Suppressor macrophage treated with lipopolysaccharide for 4 hours (primary cell): Measurements from ENCODE around the gene PTPN13.

Experiments used
- DNase-seq: peaks from one replicate; pipeline ENCODE4 v3.0.0-alpha.2; 2020

Gene PTPN13

GRCh38 chr4:86593688-86594558, at the start of gene PTPN13:
Gene PTPN13, plus strand, starts transcription at chr4:86594315. Its CDS starts 40,942 bp downstream, at chr4:86635257.
- DNase-seq, result peak; percentile 88

GRCh38 chr4:86547140-86547539, 47.0 kb upstream of the PTPN13 start:
- no peak for DNase-seq

GRCh38 chr4:86549163-86549788, 44.8 kb upstream of the PTPN13 start:
- no peak for DNase-seq

- DNase-seq, result no peak
Measured at GRCh38 chr4:86551387-86551786, 42.7 kb upstream of the PTPN13 start.

GRCh38 chr4:86554646-86555045, 39.5 kb upstream of the PTPN13 start:
- peak; percentile 56 for DNase-seq

- DNase-seq, result peak; percentile 44
Measured at GRCh38 chr4:86556791-86557415, 37.2 kb upstream of the PTPN13 start.

GRCh38 chr4:86557526-86557925, 36.6 kb upstream of the PTPN13 start:
- DNase-seq, result peak; percentile 25

GRCh38 chr4:86558258-86558657, 35.9 kb upstream of the PTPN13 start:
- no peak for DNase-seq

GRCh38 chr4:86558797-86559196, 35.3 kb upstream of the PTPN13 start:
- DNase-seq, result no peak

- no peak for DNase-seq
Measured at GRCh38 chr4:86560447-86560846, 33.7 kb upstream of the PTPN13 start.

- no peak for DNase-seq
Measured at GRCh38 chr4:86561256-86561655, 32.9 kb upstream of the PTPN13 start.

GRCh38 chr4:86563416-86563815, 30.7 kb upstream of the PTPN13 start:
- no peak for DNase-seq

- no peak for DNase-seq
Measured at GRCh38 chr4:86564795-86565194, 29.3 kb upstream of the PTPN13 start.

- peak; percentile 18 for DNase-seq
Measured at GRCh38 chr4:86565651-86566050, 28.5 kb upstream of the PTPN13 start.

- no peak for DNase-seq
Measured at GRCh38 chr4:86569103-86569870, 24.8 kb upstream of the PTPN13 start.

GRCh38 chr4:86579941-86580340, 14.2 kb upstream of the PTPN13 start:
- no peak for DNase-seq

- no peak for DNase-seq
Measured at GRCh38 chr4:86582410-86582809, 11.7 kb upstream of the PTPN13 start.

- peak; percentile 34 for DNase-seq
Measured at GRCh38 chr4:86586160-86586572, 7.9 kb upstream of the PTPN13 start.

GRCh38 chr4:86586626-86587380, 7.3 kb upstream of the PTPN13 start:
- DNase-seq, result no peak

- DNase-seq, result no peak
Measured at GRCh38 chr4:86587381-86588140, 6.6 kb upstream of the PTPN13 start.

GRCh38 chr4:86592553-86593249, 1.4 kb upstream of the PTPN13 start:
- DNase-seq, result no peak
